Skeletal muscle cell (primary cell): Measurements from ENCODE around the gene LYSMD3.

Source experiments
- DNase-seq: peaks from one replicate; pipeline ENCODE4 v3.0.0-alpha.2; 2010; ENCODE audit warnings: low read depth
- H3K4me3 ChIP-seq: 2 replicates; pipeline ENCODE4 v1.5.1; 2011; ENCODE audit warnings: low read depth, mild to moderate bottlenecking, control low read depth, low read length, moderate library complexity

LYSMD3 gene

DNA sequence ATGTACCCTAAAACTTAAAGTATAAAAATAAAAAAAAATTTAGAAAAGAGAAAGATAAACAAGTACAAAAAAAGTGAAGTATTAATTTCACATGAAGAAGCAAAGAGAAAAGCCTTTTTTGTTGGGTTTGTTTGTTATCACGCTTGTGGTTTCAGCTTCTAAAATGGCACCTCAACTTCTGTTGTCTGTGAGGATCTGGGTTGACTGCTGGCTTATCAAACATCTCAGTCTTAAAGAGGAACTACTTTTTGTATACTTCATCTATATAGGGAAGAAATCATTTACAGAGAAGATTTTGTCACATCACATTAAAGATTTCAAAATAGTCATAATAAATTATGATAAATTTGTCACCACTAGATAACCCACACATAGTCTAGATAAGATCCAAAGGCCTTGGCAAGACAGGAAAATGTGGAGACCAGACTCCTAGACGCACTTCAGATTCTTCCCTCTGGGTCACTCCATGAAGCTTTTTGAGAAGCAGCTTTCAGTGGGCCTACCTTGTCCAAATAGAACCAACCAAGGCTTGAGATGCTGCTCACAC is 20.4 kb upstream of the LYSMD3 start:
- DNase-seq = no peak

DNA sequence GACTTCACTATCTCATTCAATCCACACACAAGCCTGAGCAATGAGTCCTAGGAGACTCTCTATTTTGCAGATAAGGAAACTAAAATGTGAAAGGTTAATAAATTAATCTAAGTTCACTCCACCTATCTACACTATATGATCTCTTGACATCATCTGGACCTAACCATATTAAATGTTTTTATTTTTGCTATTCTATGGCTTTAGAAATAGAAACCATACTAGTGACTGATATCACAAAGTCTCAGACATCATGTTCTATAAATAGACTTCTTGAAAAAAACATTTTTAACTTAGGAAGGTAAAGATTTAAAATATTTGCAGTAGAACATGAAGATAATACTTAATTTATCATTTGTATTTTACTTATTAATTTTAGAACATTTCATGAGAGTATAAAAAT is 19.8 kb upstream of the LYSMD3 start:
- no peak overlapping the region for H3K4me3 ChIP-seq
- DNase-seq = no peak

More for the DNA sequence above, 20.4 kb upstream of the LYSMD3 start:
- H3K4me3 ChIP-seq = no peak overlapping the region

DNA sequence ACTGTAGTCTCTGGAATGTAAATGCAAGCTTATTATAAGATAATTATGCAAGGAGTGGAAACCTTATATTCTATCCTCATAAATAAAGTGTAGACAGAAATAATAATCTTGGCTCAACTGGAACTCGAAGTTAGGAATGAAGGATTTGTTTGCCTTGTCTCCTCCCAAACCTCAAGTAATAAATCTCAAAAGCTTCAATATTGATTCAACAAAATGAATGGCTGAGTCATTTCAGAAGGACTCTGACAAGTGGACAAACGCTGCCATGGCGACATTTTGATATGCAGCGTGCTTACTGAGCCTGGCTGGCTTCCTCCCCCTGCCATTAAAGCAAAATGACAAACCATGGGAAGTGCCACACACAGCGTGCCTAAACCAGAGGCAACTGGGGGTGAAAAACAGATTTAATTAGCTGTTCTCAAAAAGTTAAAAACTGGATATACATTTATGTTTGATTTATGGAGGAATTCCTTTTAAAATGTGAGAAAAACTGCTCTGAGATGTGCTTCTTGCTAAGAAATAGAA is 18.7 kb upstream of the LYSMD3 start:
- no peak overlapping the region for H3K4me3 ChIP-seq

DNA sequence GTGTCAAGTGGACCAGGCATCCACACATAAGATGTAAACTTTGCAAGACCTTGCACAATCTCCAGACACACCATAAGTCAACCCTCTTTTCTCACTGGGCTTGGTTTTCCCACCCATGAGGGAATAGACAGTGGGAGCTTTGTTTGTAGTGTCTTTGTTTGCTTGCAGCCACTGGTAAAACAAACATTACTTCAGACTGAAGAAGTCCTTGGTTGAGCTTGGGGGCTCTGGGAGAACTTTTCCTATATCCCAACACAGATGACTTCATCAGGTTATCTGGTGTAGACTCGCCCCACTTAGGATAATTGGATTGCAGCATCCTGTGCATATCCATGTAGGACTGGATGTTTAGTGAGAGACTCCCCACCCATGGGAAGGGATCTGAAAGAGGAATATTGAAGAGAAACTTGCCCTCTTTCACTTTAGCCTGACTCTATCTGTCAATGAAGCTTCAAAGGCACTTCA is 17.7 kb upstream of the LYSMD3 start:
- DNase-seq = no peak
- no peak overlapping the region for H3K4me3 ChIP-seq

More for the DNA sequence above, 18.7 kb upstream of the LYSMD3 start:
- no peak for DNase-seq

DNA sequence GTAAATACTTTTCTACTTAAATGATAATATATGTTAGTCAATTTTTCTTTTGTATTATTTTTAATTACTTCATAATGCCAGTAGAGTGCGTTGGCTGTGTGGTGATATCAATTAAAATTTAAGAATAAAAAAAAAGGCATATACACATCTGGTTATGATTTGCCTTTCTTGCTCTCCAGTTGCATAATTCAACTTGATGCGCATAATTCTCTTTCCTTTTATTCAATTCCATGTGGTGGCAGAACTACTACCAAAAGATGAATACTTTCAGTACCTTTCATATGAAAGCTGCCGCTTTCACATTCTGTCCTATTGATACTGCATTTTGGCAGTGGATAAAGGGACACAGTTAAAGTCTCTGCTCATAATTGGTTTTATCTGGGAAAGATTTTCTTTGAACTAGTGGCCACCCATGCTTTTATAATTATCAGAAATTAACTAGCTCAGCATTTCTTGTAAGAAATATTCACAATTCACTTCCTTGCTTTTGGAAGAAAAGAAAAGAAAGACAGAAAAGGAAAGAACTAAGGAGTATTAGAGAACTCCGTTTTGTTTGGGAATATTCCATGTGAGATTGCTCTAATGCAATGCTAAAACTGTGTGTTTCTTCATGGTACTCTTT is 16.9 kb upstream of the LYSMD3 start:
- H3K4me3 ChIP-seq = no peak overlapping the region
- no peak for DNase-seq

DNA sequence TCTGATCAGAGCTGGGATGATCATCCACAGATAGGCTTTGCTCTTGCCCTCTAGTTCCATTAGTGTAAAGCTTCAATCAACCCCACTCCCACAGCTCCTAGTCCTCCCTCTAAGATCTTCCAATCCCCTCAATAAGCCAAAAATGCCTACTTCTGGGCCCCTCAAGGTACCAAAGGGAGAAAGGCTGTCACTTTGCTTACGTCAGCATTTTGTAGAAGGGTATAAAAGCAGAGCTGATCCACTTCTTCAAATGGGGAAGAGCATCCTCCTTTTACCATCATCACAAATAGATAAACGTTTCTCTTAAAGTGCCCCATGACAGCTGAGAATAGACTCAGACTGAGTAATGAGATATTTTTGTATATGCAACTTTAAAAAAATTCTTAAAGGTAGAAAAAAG is 16.1 kb upstream of the LYSMD3 start:
- H3K4me3 ChIP-seq = no peak overlapping the region
- DNase-seq = no peak

DNA sequence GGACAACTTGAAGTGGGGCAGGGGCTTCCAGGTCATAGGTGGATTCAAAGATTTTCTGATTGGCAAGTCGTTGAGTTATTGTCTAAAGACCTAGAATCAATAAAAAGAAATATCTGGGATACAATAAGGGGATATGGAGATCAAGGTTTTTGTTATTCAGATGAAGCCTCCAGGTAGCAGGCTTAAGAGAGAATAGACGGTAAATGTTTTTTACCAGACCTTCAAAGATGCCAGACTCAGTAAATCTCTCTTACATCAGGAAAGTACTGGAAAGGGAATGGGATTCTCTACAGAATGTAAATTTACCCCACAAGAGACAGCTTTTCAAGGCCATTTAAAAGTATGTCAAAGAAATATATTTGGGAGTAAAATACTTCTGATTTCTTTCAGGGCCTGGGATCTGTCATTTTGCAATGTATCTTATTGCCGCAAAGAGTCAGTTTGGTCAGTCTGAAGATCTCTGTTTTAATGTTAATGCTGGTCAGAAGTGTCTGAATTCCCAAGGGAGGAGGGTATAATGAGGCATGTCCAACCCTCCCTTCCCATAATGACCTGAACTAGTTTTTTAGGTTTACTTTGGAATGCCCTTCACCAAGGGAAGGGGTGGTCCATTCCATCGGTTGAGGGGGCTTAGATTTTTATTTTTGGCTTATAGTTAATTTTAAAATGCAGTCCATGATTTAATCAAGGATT is 13.6 kb upstream of the LYSMD3 start:
- no peak overlapping the region for H3K4me3 ChIP-seq
- no peak for DNase-seq

DNA sequence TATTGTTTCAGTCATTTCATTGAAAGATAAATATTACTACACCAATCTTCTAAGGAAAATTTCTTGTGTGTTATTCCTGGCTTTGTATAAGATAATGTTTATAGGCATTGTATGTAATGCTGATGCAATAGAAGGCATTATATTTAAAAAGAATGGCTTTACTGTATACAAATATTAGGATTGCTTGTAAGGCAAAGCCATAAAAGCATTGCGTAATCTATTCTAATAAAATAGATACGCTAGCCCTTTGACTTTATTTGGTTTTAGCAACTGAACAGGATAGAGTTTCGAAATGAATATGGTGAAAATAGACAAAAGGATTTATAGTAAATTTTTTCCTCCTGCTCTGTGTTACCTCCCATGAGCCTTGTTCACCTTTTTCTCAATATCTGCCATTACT is 5.5 kb upstream of the LYSMD3 start:
- no peak overlapping the region for H3K4me3 ChIP-seq
- DNase-seq = no peak

DNA sequence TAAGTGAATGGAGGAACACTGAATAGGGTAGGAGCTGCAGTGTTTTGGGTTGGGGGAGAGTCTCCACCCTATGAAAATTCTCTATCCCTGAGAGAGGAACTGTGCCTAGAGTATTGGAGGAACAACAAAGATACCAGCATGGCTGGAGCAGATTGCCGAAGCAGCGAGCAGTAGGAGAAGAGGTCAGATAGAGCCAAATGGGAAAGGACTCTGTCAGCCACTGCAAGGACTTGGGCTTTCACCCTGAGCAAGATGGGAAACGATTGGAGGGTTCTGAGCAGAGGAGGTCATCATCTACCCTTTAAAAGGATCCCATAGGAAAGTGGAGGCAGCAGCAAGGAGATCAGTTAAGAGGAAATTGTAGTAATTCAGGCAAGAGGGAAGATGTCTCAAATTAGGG is 4.4 kb upstream of the LYSMD3 start:
- no peak overlapping the region for H3K4me3 ChIP-seq
- no peak for DNase-seq

DNA sequence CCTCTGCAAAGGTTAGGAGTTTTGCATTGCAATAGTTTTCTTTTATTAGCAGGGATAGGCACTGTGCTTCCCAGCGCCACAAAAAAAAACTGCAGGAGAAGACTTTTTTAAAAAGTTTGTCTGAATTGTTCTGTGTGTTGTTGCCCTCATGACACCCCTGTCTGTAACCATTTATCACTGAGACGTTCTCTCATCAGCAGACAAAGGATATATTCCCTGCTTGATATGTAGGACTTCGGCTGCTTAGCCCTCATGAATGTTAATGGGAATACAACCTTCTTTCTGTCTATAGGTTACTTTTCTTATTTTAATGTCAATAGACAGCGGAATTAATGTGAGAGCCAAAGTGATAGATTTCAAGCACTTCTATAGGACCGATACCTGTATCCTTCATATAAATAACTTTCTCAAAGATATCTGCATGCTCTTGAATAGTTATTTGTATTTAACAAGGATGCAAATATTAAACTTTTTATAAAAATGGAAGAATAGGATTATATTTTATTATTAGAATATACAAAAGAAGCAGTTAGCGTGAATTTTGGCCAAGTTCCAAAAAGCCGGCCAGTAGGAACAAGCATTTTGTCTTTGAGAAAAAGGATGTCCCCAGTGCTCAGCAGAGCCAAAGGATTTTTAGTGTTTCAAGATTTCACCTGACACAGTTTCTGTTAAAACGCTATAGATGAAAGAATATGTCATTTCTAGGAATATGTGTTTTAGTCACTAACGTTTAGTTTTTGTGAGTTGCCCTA is 1.5 kb upstream of the LYSMD3 start:
- no peak for DNase-seq
- no peak overlapping the region for H3K4me3 ChIP-seq

DNA sequence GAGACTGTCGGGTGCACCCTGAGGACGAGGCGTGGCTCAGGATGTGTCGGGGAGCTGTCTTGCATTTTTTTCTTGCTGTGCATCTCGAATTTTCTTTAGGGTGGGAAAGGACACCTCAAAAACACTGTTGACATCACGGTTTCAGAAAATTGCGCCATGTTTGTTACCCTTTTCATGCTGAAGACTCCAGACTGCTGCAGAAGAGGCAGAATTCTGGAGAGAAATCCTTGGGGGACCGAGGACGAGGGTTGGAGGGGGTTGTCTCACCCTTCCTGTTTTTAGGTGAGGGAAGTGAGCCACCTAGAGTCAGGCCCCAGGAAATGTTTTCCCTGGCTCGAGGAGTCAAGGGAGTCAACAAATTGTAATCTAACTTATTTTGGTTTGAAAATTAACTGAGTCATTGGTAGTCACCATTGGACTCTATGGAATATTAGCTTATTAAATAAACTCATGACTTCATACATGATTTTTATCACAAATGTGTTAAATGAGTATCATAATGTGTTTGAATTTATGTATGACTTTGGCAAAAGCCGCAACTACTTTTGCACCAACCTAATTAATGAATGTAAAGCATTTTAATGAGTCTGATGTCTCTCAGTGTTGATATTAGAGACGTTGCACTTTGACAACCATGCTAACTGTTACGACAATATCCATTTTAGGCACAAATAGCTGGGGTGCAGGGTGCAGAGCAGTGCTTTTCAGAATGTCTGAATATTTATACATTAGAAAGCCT is 724 bp upstream of the LYSMD3 start:
- peak overlapping the region; percentile 99 for H3K4me3 ChIP-seq
- DNase-seq = peak; percentile 39

DNA sequence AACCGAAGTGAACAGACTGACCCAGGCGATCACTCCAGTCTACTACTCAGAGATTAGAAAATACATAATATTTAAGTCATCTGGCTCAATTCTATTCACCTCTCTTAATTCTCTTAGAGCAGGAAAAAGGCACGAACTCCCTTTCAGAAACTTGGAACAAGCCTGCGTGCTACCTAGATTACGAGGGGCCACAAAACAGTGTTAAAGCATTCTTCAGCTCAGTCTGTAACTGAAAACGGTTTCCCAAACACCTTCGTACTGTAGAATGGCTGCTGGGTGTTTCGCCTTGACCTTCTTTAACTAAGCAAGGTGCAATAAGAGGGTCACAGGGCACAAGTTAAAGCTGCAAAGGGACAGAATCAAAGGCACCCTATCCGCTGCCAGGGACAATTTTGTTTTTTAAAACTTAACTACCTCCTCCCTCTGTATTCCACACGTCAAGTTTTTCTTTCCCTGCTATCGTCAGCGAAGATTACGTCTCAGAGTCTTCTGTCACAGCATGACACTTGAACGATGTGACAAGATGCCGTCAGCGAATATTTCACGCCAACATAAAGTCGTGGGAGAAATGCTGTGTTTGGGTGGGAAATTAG is 687 bp downstream of the LYSMD3 start:
- DNase-seq = no peak
- peak overlapping the region; percentile 99 for H3K4me3 ChIP-seq

DNA sequence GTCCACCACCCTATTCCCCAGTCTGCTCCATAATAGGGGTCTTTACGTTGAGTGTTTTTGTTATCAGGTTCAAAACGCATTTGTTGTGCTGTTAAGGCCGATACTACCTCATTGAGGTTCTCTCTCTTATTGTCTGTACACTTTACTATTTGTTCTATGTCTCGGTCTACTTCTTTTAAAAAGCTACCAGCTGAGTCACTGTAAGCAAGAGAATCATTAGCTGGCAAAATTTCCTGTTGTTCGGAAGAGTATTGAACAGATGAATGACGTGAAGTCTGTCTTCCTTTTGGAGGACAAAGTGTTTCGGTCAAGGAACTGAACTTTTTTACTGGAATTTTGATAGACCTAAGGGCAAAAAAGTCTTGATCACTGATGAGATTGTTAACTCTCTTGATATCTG is 10.3 kb downstream of the LYSMD3 start:
- no peak for DNase-seq
- H3K4me3 ChIP-seq = no peak overlapping the region

DNA sequence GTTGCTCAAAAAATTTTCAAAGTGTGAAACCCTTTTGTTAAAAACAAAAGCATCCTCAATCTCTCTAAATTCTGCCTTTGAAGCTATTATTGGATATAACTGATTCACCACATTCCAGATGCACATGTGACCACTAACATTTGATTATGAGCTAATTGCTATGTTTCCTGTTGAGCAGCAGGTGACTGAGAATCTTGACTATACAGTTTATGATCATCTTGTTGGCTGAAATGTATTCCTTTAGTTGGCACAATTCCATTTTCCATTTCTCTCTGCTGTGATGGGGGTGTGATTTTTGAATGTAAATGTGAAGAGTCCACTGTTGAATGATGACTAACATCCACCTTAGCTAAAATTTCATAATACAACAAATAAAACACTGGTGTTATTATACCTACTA is 10.7 kb downstream of the LYSMD3 start:
- no peak overlapping the region for H3K4me3 ChIP-seq
- no peak for DNase-seq

DNA sequence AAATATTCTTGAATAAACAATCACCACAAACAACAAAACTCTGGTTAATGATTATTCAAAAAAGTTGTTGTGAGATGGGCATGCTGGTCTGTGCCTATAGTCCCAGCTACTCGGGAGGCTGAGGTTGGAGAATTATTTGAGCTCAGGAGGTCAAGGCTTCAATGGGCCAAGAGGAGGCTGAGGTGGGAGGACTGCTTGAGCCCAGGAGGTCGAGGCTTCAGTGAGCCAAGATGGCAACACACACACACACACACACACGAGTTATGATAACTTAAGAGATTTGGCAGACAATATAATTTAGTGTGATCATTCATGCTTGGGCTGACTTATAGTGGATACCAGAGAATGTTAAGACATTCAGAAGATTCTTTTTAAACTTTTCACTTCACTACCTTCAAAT is 14.9 kb downstream of the LYSMD3 start:
- H3K4me3 ChIP-seq = no peak overlapping the region
- no peak for DNase-seq

DNA sequence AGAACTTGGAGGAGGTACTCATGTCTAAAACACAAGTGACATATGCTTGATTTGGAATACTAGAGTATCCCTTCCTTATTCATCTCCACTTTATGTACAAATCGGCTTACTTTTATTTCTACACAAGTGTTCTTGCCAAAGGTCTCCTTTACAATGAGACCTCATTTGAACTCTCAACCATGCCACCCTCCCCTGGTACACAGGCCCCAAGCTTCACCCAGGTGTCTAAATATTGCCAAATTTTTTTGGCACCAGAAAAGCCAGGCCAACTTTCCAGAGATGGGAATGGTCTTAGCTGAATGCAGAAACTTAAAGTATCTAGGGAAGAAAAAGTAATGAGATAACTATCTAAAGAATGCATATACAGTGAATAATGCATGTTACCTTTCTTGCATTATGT is 18.9 kb downstream of the LYSMD3 start:
- DNase-seq = no peak

DNA sequence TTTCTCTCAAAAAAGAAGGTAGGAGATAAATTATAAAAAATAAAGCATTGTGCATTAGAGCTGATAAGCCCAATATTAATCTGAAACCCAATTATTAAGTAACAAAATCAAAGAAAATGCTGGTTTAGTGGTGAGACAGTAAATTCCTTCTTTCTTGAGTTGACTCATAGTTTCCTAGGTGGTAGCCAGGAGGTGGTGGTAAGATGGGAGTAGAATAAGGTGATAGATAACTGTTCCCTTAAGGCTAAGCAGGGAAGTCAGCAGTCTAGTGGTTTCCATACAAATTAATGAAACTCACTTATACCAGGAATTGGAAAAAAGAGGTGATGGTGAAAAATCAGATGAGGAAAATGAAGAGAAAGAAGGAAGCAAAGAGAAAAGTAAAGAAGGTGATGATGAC is 23.2 kb downstream of the LYSMD3 start:
- DNase-seq = no peak
- no peak overlapping the region for H3K4me3 ChIP-seq

More for the DNA sequence above, 18.9 kb downstream of the LYSMD3 start:
- no peak overlapping the region for H3K4me3 ChIP-seq

DNA sequence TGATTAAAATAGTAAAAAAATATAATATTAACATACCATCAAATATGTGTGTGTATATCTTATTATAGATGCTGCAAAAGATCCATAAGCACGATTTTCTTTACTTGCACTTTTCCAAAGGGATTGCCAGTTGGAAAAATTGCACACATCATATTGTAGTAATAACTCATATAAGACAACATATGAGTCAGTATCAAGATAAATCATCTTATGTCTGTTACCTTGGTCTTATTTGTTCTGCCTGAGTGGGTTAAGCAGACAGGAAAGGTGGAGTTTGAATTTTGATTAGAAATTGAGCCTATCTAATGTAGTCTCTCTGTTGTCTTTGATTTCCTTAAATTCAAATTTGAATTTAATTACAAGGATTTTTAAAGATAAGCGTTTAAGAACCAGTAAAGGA is 24.6 kb downstream of the LYSMD3 start:
- no peak overlapping the region for H3K4me3 ChIP-seq
- no peak for DNase-seq

DNA sequence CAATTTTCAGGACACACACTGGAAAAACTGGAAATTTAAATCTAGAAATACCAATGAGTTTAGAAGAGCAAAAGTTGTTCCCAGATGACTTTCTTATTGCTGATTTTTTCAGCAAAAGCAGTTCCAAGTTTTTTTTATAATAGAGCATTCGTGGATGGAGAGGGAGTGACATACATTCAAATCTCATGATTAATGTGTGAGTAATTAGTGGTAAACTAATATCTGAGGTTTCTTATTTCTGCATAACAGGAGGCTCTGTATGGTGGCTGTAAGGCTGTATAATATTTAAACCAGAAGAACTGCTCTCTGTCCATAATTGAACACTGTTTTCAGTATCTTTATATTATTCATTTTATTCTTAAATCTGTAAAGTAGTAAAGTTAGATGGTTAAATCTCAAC is 25.8 kb downstream of the LYSMD3 start:
- no peak for DNase-seq
- H3K4me3 ChIP-seq = no peak overlapping the region
